Right hindlimb (tissue), 1 donor: ENCODE results near the gene IPCEF1.
A peak's percentile ranks its signal among the peaks of the same experiment; 100 is the strongest.

ENCODE experiments used
- DNase-seq: peaks from one replicate; pipeline ENCODE4 v3.0.0-alpha.2; 2018

IPCEF1 gene

GRCh38 chr6:154156135-154156896, 200.3 kb downstream of the IPCEF1 start:
- DNase-seq: peak; percentile 49

GRCh38 chr6:154154389-154154967, 202.1 kb downstream of the IPCEF1 start:
- DNase-seq: peak; percentile 54

DNA sequence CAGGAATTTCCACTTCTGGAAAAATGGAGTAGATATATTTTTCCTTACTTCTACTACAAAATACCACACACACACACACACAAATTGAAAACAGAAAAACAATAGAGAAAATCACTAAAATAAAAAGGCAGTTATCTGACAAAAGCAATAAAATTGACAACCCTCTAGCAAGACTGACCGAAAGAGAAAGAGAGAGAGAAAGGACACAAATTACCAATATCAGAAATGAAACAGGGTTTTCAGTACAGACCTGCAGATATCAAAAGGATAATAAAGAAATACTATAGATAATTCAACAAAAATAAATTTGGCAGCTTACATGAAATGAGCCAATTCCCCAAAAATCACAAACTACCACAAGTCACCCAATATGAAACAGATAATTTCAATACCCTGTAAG, 212.8 kb downstream of the IPCEF1 start:
- DNase-seq: no peak

DNA sequence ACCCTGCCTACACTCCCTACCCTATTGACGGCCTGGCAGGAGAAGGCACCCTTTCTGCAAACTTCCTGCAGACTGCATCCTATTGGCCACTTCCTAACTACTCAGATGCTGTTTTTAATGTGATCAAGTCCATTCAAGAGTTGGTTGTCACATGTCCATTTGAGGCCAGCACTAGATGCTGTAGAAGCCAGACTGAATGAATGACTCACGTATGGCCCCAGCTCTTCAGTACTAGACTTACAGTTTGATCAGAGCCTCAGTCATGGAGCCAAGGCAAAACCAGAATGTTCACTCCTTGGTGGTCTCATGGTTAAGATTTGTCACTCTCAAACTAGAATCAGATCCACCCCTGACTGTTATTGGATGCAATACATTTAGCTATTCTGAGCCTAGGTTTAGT, 215.9 kb downstream of the IPCEF1 start:
- no peak for DNase-seq

DNA sequence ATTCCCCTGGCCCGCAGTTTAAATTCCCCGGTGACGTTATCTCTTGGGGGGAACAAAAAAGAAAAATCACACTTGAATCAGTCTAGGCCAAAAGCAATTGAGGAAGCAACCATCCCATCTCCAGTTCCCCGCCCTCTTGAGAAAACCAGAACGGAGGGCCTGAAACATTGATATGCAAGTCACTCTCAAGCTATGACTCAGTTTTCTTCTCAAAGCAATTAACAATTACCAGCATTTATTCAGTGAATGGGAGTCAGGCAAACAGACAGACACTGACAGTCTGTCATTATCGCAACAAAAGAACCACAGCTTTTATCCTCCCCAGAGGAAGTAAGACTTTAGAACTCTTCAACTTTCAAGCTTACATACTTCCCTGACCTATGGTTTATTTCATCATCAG, 216.7 kb downstream of the IPCEF1 start:
- DNase-seq: no peak

- no peak for DNase-seq
Observed at GRCh38 chr6:154138793-154139192, 217.8 kb downstream of the IPCEF1 start.

DNA sequence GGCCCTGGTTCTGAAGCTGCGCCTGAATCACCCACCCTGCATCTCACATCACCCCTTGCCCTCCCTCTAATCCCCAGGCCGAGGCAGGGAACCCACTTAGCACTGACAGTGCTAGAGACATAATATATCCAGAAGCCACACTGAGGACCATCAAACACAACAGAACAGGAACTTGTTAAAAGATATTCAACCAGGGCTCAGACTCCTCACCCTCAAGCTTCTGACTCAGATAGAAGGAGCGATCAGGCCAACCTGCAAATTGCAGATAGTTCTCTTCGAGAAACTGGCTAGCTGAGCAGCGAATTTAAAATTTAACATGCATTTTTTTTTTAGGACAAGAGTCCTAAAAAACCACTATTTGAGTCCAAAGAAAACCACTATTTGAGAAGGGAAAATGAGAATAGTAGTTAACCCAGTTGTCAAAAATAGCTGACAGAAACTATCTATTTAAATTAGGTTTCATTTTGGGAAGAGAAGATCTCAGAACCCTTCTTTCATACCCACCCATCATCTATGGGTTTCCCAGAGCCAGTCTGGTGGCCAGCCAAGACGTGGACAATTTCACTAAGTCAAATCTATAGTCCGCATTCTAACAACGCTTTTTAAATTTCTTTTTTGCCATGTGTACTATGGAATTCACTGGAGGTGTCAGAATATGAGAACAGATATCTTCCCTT, 222.0 kb downstream of the IPCEF1 start:
- no peak for DNase-seq

- no peak for DNase-seq
Observed at GRCh38 chr6:154127657-154128056, 228.9 kb downstream of the IPCEF1 start.

GRCh38 chr6:154125421-154125820, 231.2 kb downstream of the IPCEF1 start:
- DNase-seq: no peak

GRCh38 chr6:154123155-154123956, 233.2 kb downstream of the IPCEF1 start:
- peak; percentile 28 for DNase-seq

GRCh38 chr6:154122195-154122925, 234.2 kb downstream of the IPCEF1 start:
- DNase-seq: no peak

- no peak for DNase-seq
Observed at GRCh38 chr6:154117485-154117884, 239.1 kb downstream of the IPCEF1 start.

DNA sequence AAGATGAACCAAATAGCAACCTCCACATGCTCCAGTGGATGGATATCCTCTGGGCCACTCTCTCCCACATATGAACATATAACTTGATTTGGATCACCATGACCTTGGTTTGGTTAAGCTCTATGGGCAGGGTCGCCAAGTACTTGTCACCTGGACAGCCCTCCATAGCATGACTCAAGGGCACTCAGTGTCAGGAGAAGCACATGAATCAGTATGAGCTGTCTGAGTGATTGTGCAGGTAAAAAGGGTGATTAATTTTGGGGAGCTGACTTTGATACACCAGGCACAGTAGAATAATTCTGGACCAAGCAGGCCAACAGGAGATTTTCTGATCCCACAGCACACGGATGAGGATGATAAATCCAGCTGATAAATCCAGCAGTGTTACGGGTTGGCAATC, 243.2 kb downstream of the IPCEF1 start:
- DNase-seq: no peak

DNA sequence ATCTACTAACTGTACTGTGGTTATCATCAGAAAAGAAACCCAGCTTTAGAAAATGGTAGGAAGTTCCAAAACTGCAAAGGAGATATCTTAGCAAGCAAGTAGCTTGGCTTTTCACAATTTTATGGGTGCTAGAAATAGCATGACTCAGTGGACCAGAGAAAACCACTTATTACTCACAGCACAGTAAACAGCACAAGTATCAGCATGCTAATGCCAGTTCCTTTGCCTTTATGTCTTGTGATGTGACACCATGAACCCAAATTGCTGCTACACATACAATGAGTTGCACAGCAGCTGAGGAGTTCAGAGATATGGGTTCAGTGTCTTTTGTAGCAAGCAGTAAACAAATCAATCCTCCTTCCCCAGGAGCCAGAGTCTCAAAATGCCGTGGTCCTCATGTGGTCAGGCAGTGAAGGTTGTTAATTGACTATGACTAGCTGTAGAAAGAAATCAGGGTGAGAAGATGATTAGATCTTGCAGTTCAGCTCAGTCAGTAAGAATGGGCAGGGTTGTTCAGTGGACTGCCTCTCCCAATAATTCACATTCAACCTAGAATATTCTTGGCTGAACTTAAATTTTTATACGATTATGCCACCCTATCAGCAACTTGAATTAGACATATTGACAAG, 244.3 kb downstream of the IPCEF1 start:
- no peak for DNase-seq

GRCh38 chr6:154111025-154111424, 245.6 kb downstream of the IPCEF1 start:
- DNase-seq: no peak

DNA sequence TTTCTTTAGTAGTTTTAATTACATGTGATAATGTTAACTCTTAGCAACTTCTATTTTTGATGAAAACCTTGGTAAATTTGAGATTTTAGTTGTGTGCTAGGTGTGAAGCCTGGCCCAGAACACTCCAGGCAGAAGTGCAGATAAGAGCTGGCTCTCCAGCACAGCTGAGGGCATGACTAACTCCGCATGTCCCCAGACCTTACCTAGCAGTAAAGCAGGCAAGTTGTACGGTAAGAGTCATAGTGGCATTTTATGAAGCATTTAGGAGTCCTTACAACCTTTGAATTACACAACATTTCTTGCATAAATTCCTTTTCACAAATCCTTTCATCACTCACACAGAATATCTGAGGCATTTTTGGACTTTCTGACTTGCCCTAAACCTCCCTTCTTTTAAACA, 250.4 kb downstream of the IPCEF1 start:
- DNase-seq: no peak
